Middle frontal gyrus (tissue), 1 donor: ENCODE measurements around the gene COL23A1.
"Not testable (repeated sequence)": the region's sequence is repeated elsewhere in the genome, so short reads cannot be mapped to it uniquely, and the experiment has no call there.

ENCODE experiments used
- DNase-seq: peaks from one replicate; pipeline ENCODE4 v3.0.0-alpha.2; 2015; ENCODE audit warnings: low spot score; ENCODE audit errors: extremely low spot score

COL23A1 gene

DNA sequence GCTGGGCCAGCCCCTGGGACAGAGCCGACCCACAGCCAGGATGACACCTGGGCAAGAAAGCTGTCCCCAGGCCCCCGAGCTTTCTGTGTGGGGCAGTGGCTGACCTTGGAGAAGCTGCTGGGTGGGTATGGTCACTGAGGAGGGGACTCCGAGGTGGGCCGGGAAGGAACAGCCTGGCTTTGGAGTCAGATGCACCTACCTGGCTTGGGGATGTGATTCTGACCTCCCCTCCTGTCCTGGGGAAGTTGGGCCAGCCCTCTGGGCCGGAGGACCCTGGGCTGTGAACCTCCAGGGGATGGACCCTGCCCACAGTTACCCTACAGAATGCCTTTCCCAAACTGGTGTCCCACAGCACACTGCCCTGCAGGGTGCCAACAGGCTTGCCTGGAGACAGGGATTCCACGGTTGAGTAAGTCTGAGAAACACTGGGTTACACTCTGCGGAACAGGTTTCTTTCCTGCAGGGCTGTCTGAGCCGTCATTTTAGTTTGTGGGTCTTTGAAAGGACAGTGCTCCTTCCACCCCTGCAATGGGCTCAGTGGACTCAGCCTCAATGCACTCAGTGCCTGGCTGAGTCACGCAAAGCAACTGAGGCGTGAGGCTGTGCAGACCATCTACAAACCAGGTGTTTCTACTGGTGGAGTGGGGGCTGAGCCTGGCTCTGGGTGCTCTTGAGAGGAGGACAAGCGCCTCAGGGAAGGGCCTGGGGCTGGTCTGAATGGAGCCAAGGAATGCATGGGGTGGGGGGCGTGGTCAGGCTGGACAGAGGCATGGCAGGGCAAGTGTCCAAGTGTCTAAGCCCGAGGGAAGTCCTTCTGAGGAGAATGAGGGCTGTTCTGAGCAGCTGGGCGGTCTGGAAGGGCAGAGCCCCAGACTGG, 316.3 kb downstream of the COL23A1 start:
- no peak for DNase-seq

DNA sequence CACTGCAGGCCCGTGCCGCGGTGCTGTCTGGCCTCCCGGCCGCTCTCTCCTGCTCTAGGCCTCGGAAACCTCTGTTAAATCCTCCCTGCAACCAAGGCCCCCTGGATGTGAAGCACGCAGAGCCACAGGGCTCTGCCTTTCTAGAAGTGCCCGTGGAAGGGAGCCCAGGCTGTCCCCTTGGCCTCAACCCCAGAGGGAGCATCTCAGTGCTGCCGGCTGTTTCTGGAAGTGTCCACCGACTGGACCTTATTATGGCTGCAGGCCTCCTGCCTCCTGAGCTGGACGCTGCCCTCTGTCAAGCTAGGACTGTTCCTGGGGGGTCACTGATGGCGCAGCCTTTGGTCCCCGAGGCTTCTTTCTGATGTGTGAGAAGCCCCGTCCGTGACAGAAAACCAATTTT, 317.2 kb downstream of the COL23A1 start:
- no peak for DNase-seq

DNA sequence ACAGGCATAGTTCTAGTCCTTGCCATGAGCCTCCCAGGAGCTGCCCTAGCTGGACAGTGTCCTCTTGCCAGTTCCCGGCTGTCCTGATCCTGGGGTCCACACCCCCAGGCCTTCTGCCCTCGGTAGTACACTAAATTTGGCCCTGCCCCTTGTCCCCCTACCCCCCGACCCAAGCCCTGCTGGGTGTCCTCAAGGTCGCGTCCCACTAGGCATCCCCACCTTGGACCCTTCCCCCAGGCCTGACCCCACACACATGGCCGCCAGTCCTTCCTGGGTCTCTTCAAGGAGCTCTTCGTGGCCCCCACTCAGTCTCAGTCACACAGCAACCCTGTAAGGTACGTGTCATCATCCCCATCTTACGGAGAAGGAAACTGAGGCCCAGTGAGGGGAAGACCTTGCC, 317.6 kb downstream of the COL23A1 start:
- no peak for DNase-seq

- no peak for DNase-seq
Measured at GRCh38 chr5:178271726-178272479, 318.3 kb downstream of the COL23A1 start.

GRCh38 chr5:178271231-178271630, 319.0 kb downstream of the COL23A1 start:
- DNase-seq = no peak

DNA sequence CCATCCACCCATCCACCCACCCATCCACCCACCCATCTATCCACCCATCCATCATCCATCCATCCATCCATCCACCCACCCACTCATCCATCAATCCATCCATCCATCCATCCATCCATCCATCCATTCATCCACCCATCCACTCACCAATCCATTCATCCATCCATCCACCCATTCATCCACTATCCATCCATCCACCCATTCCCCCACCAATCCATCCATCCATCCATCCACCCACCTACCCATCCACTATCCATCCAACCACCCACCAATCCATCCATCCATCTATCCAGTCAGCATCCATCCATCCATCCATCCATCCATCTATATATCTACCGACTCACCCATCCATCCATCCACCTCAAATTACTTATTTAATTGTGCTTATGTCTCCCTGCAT, 320.7 kb downstream of the COL23A1 start:
- DNase-seq = no peak

DNA sequence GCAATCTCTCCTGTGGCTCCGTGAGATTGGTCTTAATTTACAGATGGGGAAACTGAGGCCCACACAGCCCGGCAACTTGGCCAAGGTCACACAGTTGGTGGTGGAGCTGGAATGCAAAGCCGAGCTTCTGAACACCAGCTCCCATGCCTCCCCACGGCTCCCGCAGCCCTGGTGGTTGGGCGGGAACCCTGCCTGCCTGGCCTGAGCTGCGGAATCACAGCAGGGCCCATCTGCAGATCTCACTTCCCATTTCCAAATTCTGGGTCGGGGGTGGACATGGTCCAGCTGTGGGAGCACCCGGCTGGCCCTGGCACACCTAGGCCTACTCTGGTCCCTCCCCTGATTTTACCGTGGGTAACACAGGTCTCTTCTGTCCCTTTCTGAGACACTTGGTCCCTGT, 322.3 kb downstream of the COL23A1 start:
- DNase-seq = no peak

- no peak for DNase-seq
Measured at GRCh38 chr5:178267245-178267644, 322.9 kb downstream of the COL23A1 start.

GRCh38 chr5:178266581-178266980, 323.6 kb downstream of the COL23A1 start:
- DNase-seq = no peak

GRCh38 chr5:178265746-178266145, 324.4 kb downstream of the COL23A1 start:
- no peak for DNase-seq

GRCh38 chr5:178264044-178264443, 326.1 kb downstream of the COL23A1 start:
- DNase-seq = no peak

DNA sequence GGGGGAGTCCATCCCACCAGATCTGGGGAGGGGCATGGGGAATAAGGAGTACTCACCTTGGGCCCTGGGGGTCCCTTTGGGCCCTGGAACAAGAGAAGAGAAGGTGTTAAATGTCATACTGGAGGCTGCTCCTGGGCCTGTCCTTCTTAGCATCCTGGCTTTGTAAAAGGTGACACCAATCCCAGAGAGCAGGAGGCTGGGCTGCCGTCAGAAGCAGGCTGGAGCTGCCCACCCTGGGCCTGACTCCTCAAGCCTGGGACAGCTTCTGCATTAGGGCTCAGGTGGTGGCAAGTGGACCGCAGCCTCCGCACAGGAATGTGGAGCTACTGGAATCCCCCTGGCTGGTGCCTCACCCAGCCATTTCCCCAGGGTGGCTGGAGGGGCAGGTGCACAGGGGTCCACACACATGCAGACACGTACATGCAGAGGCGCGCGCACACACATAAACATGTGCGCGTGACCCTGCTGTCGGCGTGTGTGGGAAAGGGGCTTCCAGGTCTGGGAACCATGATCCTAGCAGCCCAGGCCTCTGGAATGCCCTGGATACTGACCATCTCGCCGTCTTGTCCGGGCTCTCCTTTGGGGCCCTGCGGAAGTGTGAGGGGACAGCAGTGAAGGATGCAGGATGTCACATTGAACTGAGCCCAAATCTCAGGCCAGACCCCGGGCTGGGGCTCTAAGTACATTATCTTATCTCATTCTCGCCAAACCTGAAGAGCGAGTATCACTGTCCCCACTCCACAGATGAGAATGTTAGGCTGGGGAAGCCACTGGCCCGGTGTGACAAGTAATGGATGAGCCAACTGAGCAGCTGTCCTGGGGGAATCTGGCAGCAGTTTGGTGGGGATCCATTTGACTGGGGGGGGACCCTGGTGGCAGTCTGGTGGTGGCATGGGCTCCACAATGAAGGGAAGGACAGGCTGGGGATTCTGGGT, 328.3 kb downstream of the COL23A1 start:
- no peak for DNase-seq

DNA sequence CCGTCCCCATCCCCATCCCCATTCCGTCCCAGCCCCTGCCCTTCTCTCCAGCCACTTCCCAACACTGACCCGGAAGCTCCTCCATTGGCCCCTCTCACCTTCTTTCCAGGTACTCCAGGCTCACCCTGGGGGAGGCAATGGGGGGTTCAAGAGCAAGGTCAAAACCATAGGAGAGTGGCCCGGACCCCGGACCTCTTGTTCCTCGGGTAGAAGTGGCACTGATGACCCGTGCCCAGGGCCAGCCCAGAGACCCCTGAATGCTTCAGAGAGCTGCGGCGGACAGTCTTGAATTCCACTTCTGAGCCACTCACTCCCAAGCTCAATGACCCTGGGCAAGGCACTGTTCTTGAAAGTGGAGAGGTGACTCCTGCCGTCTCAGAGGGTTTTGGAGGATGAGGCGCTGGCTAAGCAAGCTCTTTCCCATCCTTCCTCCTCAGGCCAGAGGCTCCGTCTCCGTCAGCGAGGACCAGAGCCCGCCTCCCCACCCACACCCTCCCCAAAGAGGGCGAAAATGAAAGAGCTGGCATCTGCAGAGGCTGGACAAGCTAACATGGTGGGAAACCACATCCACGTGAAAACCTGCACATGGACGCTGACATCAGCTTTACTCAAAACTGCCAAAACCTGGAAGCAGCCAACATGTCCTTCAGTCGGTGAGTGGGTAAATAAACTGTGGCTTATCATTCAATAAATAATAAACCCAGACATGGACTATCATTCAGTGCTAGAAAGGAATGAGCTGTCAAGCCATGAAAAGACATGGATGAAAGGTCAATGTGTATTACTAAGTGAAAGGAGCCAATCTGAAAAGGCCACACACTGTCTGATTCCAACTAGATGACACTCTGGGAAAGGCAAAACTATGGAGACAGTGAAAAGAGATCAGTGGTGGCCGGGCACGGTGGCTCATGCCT, 330.3 kb downstream of the COL23A1 start:
- no peak for DNase-seq

DNA sequence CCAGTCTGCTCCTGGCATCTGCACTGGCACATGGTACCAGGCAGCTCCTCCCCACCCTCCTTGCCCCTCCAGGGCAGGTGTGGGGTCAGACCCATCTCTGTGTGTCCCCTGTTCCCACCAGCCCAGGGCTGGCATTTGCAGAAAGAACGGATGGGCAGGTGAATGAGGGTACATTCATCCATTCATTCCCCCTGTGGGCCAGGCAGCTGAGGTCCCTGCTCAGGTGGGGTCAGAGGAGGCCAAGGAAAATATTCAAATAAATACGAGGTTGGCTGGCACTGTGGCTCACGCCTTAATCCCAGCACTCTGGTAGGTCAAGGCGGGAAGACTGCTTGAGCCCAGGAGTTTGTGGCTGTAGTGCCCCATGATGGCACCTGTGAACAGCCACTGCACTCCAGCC, 332.5 kb downstream of the COL23A1 start:
- DNase-seq = no peak

DNA sequence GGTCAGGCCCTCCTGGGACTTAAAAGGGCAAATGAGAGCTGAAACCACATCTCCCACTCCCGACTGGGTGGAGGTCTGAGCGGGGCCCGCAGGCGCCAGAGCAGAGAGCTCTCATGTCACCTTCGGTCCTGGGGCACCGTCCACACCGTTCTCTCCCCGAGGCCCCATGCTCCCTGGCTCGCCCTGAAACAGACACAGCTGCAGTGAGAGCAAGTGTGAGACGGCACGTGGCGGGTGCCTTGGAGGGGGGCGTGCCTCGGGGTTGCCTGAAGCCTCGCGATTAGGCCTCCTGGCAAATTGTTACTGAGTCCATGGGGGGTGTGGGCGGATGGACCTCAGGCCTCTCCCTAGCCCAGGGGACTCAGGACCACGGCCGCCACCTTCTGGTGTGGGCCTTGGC, 333.4 kb downstream of the COL23A1 start:
- no peak for DNase-seq

DNA sequence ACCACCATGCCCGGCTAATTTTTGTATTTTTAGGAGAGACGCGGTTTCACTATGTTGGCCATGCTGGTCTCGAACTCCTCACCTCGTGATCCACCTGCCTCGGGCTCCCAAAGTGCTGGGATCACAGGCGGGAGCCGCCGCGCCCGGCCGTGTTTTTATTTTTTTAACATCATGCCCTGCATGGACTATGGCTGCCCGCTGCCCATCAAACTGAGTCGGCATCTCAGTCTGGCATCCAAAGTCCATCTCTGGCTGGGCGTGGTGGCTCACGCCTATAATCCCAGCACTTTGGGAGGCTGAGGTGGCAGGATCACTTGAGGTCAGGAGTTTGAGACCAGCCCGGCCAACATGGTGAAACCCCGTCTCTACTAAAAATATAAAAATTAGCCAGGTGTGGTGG, 336.6 kb downstream of the COL23A1 start:
- DNase-seq = not testable (repeated sequence)

DNA sequence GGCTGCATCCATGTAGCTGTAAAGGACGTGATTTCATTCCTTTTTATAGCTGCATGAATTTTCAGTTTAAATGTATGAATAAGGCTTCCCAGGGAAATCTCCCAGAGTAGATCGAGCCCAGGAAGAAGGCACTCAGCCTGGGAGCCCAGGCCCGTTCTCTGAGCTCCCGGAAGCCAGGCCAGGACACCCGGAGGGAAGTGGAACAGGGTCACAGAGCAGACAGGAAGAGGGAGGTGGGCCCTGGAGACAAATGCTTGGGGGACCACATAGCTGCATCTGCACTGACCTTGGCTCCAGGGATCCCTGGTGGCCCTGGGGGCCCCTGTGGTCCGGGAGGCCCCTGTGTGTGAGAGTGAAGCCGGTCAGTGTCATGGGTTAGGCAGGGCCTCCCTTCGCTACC, 337.9 kb downstream of the COL23A1 start:
- DNase-seq = no peak

- DNase-seq = no peak
Measured at GRCh38 chr5:178250263-178250662, 339.9 kb downstream of the COL23A1 start.

- DNase-seq = no peak
Measured at GRCh38 chr5:178249191-178249989, 340.8 kb downstream of the COL23A1 start.

- DNase-seq = no peak
Measured at GRCh38 chr5:178248750-178249149, 341.4 kb downstream of the COL23A1 start.
